Transverse colon (tissue), 4 donors: ENCODE data around the gene TMEM163.

Source experiments
- CTCF ChIP-seq, 5 experiments: fragments of 200-600 bp in 3 of 5; fragments of 450-650 bp in 2 of 5; sonication (generic) in 3 of 5; IDR thresholded peaks; 1 replicate in 2 of 5; 2 replicates in 3 of 5; pipeline ENCODE4 v1.5.1; 2016 to 2017; ENCODE audit warnings: antibody characterized with exemption in 5 of 5, inconsistent platforms in 3 of 5, mild to moderate bottlenecking in 2 of 5, moderate library complexity in 1 of 5
- EP300 ChIP-seq: sonication (generic); formaldehyde crosslinking; IDR thresholded peaks from one replicate; pipeline ENCODE4 v1.6.1; 2017; ENCODE audit warnings: antibody characterized with exemption, low read depth
- POLR2A ChIP-seq: fragments of 450-650 bp; IDR thresholded peaks from one replicate; pipeline ENCODE4 v1.6.1; 2016; ENCODE audit warnings: antibody characterized with exemption, mild to moderate bottlenecking, moderate library complexity
- POLR2AphosphoS5 ChIP-seq, 3 donors: sonication (generic); formaldehyde crosslinking; IDR thresholded peaks; one replicate each; pipeline ENCODE4 v1.6.1; 2016; ENCODE audit warnings: antibody characterized with exemption in 3 of 3

- TF ChIP-seq CTCF (IDR thresholded peaks at IDR 0.05) (no peak), EP300 (no peak), POLR2A (no peak), POLR2AphosphoS5 (IDR thresholded peaks at IDR 0.05) (no peak)
Measured at GRCh38 chr2:134445116-134445515, 273.7 kb downstream of the TMEM163 start.
